GM21390 (cell line): Measurements from ENCODE around the gene C8G.

Experiments
- ATAC-seq: cut with Tn5 transposase; IDR thresholded peaks from one replicate; pipeline ENCODE4 v1.9.1; 2021; ENCODE audit not compliant: unreplicated experiment

The C8G gene

DNA sequence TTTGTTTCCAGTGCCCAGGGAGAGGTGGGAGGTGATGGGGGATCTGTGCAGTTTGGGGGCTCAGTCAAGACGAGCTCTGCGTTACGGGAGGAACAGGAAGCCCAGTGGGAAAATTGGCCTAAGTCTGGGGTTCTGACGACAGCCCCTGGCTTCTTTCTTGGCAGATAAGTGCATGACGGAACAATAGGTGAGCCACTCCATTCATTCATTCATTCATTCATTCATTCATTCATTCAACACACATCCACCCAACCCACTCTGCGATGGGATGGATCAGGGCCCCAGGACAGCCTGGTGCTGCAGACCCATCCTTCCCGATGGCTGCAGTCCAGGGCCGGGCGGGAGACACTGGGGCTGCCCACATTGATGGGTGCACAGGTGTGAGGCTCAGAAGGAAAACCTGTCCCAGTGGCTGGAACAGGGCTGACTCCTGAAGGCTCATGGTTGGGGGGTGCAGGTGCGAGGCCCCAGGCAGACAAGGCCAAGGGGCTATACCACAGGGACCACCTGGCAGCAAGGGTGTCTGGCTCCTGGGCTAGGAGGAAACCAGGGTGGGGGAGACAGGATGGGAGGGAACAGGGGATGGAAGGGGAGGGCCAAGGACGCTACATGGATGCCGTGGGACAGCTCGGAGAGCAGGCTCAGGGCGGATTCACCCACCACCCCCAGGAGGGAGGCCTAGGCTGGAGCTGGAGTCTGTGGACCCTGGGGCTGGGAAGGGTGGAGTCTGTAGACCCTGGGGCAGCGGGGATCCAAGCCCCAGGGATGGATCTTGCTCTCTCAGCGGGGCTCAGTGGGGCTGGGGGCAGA, 35.8 kb downstream of the C8G start:
- no peak for ATAC-seq

DNA sequence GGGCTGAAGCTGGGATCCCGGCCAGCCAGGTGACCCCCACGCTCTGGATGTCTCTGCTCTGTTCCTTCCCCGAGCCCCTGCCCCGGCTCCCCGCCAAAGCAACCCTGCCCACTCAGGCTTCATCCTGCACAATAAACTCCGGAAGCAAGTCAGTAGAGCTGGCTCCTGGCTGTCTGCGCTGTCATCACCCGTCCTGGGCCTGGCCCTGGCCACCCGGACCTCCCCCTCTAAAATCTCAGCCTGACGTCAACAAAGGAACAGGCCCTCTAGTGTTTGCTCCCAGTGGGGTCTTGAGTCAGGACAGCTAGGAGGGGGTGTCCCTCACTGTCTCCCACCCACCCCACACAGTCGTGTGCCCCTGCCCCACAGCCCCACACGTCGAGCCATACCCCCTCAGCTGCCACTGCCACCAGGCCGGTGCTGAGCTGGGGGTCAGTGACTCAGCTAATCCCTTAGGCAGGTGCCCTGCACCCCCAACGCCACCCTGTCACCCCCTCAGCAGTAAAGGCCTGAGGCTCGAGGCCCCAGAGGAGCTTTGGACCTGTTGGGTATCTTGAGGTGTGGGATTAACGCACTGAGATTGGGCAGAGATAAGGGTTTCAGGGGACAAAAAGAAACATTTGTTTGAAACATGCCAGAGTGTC, 36.7 kb downstream of the C8G start:
- ATAC-seq: no peak

DNA sequence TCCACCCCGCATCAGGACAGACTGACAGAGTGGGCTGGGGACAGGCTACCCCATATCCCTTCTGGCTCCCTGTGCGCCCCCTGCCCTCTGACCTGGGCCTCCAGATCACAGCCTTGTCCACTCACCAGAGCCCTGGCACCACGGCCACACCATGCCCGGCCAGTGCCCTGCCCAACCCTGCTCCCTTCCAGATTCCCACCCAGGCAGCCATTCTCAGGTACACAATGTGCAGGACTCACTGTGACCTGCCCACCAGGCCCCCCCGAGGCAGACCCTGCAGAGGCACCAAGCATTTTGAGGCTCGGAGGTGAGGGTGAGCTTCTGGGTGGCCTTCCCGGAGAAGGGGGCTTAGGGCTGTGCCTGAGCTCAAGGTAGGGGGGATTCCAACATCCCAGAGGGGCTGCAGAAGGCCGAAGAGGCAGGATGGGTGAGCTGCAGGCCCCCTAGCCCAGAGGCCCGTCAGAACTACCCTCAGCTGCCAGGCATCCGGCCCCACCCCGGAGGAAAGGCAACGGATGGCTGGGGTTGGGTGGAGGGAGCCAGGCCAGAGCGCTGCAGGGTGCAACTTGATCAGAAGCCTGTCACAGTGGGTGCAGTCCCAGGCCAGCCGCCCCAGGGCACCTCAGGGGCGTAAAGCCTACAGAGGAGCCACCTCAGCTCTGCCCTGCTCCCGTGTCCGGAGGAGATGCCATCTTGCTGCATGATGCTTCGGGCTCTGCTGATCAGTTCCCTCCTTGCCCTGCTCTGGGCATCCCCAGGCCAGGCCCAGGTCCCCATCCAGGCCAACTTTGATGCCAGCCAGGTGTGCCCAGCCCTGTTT, 37.4 kb downstream of the C8G start, which contains the start of gene LCNL1:
TSS of gene LCNL1 (plus strand) at position 762 of the 820 bp plus-strand sequence. CDS start 594 bp downstream, outside the sequence.
- no peak for ATAC-seq

DNA sequence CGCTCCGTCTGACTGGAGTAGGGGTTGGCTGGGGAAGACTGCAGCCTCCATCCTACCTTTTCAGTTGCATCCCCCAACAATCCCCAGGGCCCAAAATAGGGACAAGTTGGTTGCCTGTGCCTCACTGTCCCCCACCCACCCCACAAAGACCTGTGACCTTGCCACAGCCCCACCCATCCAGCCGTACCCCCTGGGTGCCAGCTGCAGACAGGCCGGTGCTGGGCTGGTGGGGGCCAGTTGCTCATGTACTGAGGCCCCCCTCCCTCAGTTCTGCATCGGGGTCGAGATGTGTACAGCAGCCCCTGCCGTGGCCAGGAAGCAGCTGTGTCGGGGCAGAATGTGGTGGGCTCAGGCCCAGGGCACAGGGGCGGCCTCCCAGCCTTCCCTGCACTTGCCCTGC, 38.1 kb downstream of the C8G start:
- ATAC-seq: no peak

DNA sequence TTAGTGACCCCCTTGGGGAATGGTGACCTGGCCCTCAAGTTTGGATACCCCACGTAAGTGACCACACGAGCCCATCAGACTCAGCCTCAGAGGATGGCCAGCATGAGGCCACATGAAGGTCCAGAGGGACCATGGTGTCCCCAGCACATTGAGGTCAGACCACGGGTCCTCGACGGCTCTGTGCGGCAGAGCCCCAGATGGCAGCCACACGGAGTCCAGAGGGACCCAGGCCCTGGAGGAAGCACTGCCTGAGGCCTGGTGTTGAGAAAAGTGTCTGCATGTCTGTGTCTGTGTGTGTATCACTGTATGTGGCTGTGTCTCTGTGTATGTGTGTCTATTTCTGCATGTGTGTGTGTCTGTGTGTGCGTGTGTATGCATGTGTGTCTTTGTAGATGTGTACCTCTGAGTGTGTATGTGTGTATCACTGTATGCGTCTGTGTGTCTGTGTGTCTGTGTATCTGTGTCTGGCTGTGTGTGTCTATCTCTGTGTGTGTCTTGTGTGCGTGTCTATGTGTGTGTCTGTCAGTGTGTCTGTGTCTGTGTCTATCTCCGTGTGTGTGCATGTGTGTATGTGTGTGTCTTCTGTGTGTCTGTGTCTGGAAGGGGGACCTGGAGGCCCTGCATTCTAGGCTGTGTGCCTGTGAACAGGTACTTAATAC, 38.7 kb downstream of the C8G start:
- ATAC-seq: no peak

DNA sequence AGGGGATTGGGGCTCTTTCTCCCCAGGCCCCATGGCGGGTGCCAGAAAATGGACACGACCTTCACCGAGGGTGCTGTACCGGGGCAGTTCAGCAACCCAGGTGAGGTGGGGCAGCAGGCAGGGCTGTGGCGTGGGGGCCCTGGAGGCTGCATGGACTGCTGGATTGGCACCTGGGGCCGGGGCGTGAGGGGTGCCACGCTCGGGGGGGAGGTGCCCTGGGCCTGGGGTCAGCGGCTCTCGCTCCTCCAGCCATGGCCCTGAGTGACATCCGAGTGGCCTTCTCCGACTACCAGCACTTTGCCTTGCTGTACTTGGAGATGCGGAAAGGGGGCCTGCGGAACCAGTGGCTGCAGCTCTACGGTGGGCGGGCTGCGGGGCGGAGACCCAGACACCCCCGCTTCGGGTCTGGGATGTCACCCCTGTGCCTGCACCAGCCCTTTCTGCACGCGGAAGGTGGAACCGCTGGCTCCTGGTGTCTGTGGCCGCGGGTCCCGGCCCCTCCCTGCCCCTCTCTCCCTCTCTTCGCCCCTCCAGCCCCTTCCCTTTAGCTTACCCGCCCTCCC, 39.5 kb downstream of the C8G start:
- no peak for ATAC-seq

DNA sequence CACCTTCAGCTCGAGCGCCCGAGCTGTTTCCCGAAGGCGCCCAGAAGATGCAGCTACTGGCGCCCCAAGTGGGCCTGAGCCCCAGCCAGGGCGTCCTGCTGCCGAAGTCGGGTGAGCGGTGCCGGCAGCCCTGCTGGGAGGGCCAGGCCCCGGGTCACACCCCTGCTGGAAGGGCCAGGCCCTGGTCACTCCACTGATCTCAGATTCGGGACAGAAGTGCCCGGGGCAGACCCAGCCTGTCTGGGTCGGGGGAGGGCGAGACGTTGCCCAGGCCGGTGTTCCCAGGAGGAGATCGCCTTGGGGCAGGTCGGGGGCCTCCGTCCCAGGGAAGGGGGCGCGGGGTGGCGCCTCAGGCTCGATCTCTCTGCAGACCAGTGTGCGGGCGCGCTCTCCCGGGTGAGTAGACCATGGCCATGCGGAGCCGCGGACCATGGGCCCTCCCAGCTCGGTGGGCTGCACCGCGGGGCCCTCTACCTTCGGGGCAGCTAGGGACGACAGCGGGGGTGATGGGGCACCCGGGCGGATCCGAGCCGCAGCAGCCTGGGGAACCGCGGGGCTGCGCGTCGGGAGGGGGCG, 40.1 kb downstream of the C8G start:
- ATAC-seq: no peak

DNA sequence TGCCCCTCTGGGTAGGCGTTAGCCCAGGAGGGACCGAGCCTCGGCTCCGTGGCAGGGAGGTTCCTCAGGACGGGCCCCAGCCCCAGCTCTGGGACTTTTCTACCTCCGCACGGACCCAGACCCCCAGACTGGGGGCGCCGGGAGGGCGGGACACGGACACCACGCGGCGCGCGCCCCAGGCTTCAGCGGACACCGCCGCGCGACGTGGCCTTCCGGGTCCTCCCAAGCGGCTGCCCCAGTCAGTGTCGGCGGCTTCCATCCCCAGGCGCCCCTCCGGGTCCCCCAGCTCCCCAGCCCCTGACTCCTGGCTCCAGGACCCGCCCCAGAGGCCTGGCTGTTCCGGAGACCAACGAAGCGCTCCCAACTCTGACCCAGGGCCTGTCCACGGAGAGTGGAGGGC, 40.8 kb downstream of the C8G start:
- no peak for ATAC-seq

DNA sequence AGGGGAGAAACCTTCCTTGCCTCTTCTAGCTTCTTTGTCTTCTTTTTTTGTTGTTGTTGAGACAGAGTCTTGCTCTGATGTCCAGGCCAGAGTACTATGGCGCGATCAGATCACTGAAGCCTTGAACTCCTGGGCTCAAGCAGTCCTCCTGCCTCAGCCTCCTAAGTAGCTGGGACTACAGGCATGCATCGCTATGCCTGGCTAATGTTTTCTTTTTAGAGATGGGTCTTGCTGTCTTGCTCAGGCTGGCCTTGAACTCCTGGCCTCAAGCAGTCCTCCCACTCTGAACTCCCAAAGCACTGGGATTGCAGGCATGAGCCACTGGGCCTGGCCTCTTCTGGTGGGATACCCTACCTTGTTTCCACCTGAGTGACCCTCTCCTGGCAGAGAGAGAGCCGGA, 43.8 kb downstream of the C8G start:
- ATAC-seq: no peak

DNA sequence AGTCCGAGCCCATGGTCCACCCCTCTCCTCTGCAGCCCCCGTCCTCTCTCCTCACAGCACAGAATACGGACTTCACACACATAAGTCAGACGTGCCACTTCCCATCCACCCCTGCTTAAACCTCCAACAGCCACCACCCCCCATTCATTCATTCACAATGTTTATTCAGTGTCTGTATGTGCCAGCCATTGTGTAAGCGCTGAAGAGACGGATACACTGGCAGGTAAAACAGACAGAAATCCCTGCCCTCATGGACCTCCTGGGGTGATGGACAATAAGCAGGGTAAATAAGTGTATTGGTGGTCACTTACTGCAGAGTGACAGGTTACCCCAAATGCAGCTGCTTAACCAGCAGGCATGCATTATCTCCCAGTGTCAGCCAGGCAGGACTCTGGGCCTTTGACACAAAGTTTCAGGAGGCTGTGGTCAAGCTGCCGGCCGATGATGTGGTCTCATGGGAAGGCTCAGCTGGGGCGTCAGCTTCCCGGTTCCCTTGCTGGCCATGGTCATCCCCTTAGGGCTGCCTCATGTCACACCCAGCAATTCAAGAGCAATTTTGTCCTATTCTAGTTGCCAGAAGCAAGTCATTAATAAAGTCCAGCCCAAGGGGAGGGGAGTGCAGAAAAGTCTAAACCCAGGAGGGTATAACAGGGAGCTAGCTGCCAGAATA, 45.3 kb downstream of the C8G start:
- ATAC-seq: no peak

DNA sequence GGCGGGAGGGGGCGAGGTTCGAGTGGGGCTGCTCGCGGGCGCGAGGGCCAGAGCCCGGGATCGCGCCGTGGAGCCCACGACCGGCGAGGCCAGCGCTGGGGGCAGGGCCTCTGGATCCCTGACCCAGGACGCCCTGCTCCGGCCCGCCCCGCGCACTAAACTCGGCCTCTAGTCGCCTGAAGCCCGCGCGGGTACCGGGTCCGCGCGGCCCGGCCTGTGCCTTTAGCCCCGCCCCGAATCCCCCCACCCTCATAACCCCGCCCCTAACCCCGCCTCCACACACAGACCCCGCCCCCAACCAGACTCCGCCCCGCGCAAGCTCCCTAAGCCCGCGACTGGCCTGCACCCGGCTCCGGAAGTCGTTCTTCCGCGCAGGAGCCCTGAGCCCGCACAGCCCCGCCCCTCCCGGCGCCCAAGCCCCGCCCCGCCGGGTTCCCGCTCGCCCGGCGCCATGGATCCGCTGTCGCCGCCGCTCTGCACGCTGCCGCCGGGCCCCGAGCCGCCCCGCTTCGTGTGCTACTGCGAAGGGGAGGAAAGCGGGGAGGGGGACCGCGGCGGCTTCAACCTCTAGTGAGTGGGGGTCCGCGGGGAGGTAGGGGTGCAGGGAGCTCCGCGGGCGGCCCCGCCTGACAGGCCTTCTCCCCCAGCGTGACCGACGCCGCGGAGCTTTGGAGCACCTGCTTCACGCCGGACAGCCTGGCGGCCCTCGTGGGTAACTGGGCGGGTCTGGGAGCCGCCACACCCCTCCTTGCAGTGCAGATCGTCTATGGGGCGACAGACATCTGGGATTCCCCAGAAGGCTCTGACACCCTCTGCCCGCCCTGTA, 47.2 kb downstream of the C8G start, which contains the start of gene PAXX:
TSS of gene PAXX (plus strand) at position 430 of the 826 bp plus-strand sequence. CDS start at position 452, 22 bp downstream.
- ATAC-seq: peak; percentile 77

DNA sequence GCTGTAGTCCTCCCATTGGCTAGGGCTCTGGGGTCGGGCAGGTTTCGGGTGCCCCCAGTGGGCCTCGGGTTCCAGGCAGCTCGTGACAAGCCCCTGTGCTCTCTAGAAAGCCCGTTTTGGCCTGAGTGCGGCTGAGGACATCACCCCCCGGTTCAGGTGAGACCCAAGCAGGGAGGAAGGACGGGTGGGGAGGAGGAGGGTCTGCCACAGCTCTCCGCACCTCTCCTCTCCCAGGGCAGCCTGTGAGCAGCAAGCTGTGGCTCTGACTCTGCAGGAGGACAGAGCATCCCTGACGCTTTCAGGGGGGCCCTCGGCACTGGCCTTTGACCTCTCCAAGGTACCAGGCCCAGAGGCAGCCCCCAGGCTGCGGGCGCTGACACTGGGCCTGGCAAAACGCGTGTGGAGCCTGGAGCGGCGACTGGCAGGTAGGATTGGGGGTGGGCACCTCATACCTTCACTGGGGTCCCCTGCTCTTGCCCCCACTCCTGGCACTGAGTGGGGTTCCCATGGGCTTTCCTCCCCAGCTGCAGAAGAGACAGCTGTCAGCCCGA, 47.9 kb downstream of the C8G start:
- no peak for ATAC-seq

DNA sequence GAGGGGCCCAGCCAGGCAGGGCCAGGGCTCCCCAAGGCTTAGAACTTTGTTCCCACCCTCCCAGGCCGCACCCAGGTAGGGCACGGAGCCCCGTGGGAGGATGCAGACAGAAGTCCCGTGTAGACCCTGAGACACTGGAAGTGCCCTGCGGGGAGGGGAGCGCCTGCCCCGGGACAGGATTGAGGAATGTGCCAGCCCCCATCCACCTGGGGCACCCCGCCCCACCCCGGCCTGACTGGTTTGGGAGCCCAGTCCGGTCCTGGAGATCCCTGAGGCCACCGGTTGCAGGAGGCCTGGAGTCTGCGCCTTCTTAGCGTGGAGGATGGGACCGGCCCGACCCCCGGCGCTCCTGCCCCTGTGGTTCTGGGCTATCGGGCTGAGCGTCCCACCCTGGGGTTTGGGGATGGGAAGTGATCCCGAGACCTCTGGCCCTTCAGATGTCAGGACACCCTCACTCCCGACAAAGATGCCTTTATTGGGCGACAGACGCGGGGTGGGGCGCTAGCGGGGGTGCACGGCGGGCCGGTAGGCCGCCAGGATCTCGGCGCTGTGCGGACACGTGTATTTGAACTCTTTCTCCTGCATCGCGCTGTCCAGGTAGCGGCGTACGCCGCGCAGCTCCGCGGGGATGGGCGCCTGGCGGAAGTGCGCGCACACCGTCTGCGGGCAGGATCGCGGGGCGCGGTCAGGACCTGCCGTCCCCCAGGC, 49.3 kb downstream of the C8G start:
- no peak for ATAC-seq

DNA sequence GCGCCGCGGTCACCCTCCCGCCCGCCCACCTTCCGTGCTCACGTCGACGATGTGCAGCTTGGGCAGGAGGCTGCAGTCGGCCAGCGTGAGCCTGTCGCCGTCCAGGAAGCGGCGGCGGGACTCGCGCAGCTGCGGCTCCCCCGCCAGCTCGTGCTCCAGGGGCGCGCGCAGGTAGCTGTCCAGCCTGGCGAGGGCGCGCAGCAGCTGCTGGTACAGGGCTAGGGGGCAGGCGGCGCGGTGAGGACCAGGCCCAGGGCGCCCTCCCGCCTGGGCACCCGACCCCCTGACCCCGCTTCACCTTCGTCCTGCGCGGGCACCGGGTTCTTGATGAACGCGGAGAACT, 49.8 kb downstream of the C8G start:
- ATAC-seq: no peak

DNA sequence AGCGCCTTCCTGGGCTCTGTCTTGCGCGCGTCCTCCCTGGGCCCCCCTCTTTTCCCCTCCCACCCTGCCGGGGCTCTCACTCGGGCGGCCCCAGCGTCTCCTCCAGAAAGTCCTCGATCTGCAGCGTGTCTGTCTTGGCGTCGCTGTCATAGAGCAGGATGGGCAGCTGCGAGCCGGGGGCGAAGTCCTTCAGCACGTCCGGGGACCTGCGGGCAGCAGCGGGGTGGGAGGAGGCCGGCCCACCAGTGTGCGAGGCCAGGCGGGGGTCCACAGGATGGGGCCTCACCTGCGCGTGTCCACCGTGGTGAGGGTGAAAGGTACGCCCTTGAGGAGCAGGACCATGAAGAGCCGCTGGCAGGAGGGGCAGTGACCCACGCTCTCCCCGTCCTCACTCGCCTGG, 50.3 kb downstream of the C8G start:
- no peak for ATAC-seq

DNA sequence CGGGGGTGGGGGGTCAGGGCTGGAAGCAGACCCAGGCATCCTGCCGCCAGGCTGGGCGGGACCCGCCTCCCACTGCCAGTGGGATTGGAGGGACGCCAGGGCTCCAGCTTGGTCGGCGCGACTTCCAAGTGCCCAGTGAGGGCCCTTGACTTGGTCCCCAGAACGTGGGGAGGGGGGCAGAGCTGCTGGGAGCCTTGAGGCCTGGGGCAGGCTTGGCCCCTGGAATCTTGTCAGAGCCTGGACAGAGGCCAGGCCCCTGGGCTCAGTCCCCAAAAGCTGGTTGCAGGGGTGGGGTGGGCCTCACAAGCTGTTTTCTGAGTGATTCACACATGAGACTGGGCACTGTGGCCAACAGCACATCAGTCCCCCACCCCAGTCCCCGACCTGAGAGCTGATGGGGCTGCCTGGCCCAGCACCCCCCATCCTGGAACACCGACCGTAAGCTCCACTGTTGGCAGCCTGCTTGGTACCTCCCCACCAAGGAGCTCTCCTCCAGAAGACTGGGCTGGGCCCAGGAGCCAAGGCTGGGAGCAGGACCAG, 50.8 kb downstream of the C8G start:
- no peak for ATAC-seq
